H1 (cell line): ENCODE measurements around the gene NANP. TPM values are rescaled to one million over a fixed set of nuclear protein-coding genes. Genes with fewer than 3 reads are reported as not detected.

Experiments used
- CTCF ChIA-PET: fragments of 300-600 bp; sonication (Branson Sonifier 250); formaldehyde crosslinking; loops from one replicate; lab custom pipeline; 2021; ENCODE audit not compliant: partially characterized antibody; lab: Charles Lee
- POLR2A ChIA-PET: fragments of 300-600 bp; sonication (Branson Sonifier 250); formaldehyde crosslinking; loops from one replicate; lab custom pipeline; 2021; ENCODE audit warnings: inconsistent platforms; ENCODE audit not compliant: partially characterized antibody; lab: Charles Lee
- DNase-seq, 2 experiments: peaks; one replicate each; pipeline versions ENCODE4 v3.0.0 to v3.0.0-alpha.2; 2010 to 2022; ENCODE audit warnings: low spot score in 2 of 2, low read depth in 1 of 2, mixed read lengths in 1 of 2
- FAIRE-seq: peaks from 2 replicates; lab custom pipeline; 2011; peaks lifted over from hg19 to GRCh38; lab: Jason Lieb, UNC
- H2AFZ ChIP-seq: 2 replicates; pipeline ENCODE4 v1.8.1; 2012; ENCODE audit warnings: low read length, inconsistent platforms
- H2AK5ac ChIP-seq: 2 replicates; pipeline ENCODE4 v1.6.1; 2013; ENCODE audit warnings: low read depth, low read length
- H2BK120ac ChIP-seq: replicated peaks from 2 replicates; pipeline ENCODE3; 2013; ENCODE audit warnings: low read depth, low read length, inconsistent platforms
- H2BK12ac ChIP-seq: 2 replicates; pipeline ENCODE4 v1.6.1; 2013; ENCODE audit warnings: low read depth, low read length
- H2BK15ac ChIP-seq: 2 replicates; pipeline ENCODE4 v1.6.1; 2013; ENCODE audit warnings: low read length
- H2BK20ac ChIP-seq: 2 replicates; pipeline ENCODE4 v1.6.1; 2013; ENCODE audit warnings: low read length
- H2BK5ac ChIP-seq: 2 replicates; pipeline ENCODE4 v1.6.1; 2013; ENCODE audit warnings: low read depth, low read length
- H3K14ac ChIP-seq: 2 replicates; pipeline ENCODE4 v1.6.1; 2013; ENCODE audit warnings: inconsistent platforms; ENCODE audit not compliant: insufficient read length
- H3K18ac ChIP-seq: 2 replicates; pipeline ENCODE4 v1.6.1; 2013; ENCODE audit warnings: low read length; ENCODE audit errors: extremely low read depth
- H3K23ac ChIP-seq: 2 replicates; pipeline ENCODE4 v1.6.1; 2013; ENCODE audit warnings: inconsistent platforms; ENCODE audit not compliant: insufficient read length
- H3K23me2 ChIP-seq: 2 replicates; pipeline ENCODE4 v1.6.1; 2013; ENCODE audit warnings: low read depth, low read length
- H3K27ac ChIP-seq: 2 replicates; pipeline ENCODE4 v1.6.1; 2011; ENCODE audit warnings: low read depth, low read length, inconsistent platforms
- H3K27me3 ChIP-seq, 4 experiments: replicated peaks in 1 of 4; 1 replicate in 1 of 4; 2 replicates in 3 of 4; pipeline versions ENCODE4 v1.6.1 to v1.8.1; 2011 to 2013; ENCODE audit warnings: low read length in 3 of 4, mild to moderate bottlenecking in 3 of 4, inconsistent platforms in 2 of 4, mixed read lengths in 2 of 4, moderate library complexity in 1 of 4; ENCODE audit not compliant: control insufficient read depth in 3 of 4, insufficient read depth in 3 of 4; ENCODE audit errors: extremely low read depth in 1 of 4
- H3K36me3 ChIP-seq, 4 experiments: 2 replicates each; pipeline versions ENCODE4 v1.6.1 to v1.8.1; 2011 to 2013; ENCODE audit warnings: mild to moderate bottlenecking in 4 of 4, low read length in 3 of 4, moderate library complexity in 2 of 4, control low read depth in 1 of 4, inconsistent platforms in 1 of 4; ENCODE audit not compliant: insufficient read depth in 4 of 4, control insufficient read depth in 2 of 4
- H3K4ac ChIP-seq: replicated peaks from 2 replicates; pipeline ENCODE3; 2013; ENCODE audit warnings: low read length, low read depth, mixed read lengths, inconsistent platforms; ENCODE audit not compliant: insufficient read length
- H3K4me1 ChIP-seq, 4 experiments: replicated peaks in 1 of 4; 1 replicate in 1 of 4; 2 replicates in 3 of 4; pipeline versions ENCODE4 v1.6.1 to v1.8.1; 2011 to 2013; ENCODE audit warnings: low read length in 3 of 4, inconsistent platforms in 2 of 4, mixed read lengths in 1 of 4; ENCODE audit not compliant: insufficient read depth in 4 of 4, control insufficient read depth in 3 of 4
- H3K4me2 ChIP-seq, 2 experiments: 2 replicates each; pipeline versions ENCODE4 v1.6.1 to v1.8.1; 2011 to 2013; ENCODE audit warnings: low read depth in 2 of 2, low read length in 2 of 2, control low read depth in 1 of 2, inconsistent platforms in 1 of 2, mild to moderate bottlenecking in 1 of 2; ENCODE audit not compliant: insufficient read depth in 1 of 2
- H3K4me3 ChIP-seq, 4 experiments: fragments of 200-600, 300-600 bp in 1 of 4; sonication (generic), shearing (Covaris generic), sonication (Bioruptor Twin) in 1 of 4; 2 replicates each; pipeline versions ENCODE4 v1.5.1 to v1.8.1; 2011 to 2016; ENCODE audit warnings: low read length in 4 of 4, low read depth in 3 of 4, control low read depth in 2 of 4, inconsistent platforms in 2 of 4, mild to moderate bottlenecking in 2 of 4, mixed read lengths in 1 of 4, moderate library complexity in 1 of 4; ENCODE audit not compliant: insufficient read depth in 2 of 4; ENCODE audit errors: extremely low read depth in 1 of 4
- H3K56ac ChIP-seq: replicated peaks from 2 replicates; pipeline ENCODE3; 2013; ENCODE audit warnings: low read depth, mild to moderate bottlenecking, mixed read lengths, low read length, inconsistent platforms; ENCODE audit not compliant: insufficient read length
- H3K79me1 ChIP-seq: 2 replicates; pipeline ENCODE4 v1.6.1; 2013; ENCODE audit warnings: low read depth, low read length, control low read depth
- H3K79me2 ChIP-seq, 2 experiments: 2 replicates each; pipeline versions ENCODE4 v1.6.1 to v1.8.1; 2012 to 2013; ENCODE audit warnings: low read length in 2 of 2, mild to moderate bottlenecking in 2 of 2, inconsistent platforms in 1 of 2; ENCODE audit not compliant: insufficient read depth in 2 of 2, control insufficient read depth in 1 of 2
- H3K9ac ChIP-seq, 4 experiments: replicated peaks in 1 of 4; 1 replicate in 1 of 4; 2 replicates in 3 of 4; pipeline versions ENCODE4 v1.6.1 to v1.8.1; 2011 to 2013; ENCODE audit warnings: low read depth in 3 of 4, low read length in 3 of 4, control low read depth in 2 of 4, mild to moderate bottlenecking in 2 of 4, moderate library complexity in 2 of 4, inconsistent platforms in 1 of 4; ENCODE audit errors: extremely low read depth in 1 of 4
- H3K9me3 ChIP-seq, 2 experiments: 2 replicates each; pipeline versions ENCODE4 v1.6.1 to v1.8.1; 2012 to 2013; ENCODE audit warnings: mild to moderate bottlenecking in 2 of 2, moderate library complexity in 2 of 2, control low read depth in 1 of 2, inconsistent platforms in 1 of 2, low read depth in 1 of 2, low read length in 1 of 2, mixed read lengths in 1 of 2; ENCODE audit not compliant: insufficient read depth in 2 of 2
- H4K20me1 ChIP-seq, 2 experiments: replicated peaks in 1 of 2; 2 replicates each; pipeline versions ENCODE3 to v1.8.1; 2011 to 2013; ENCODE audit warnings: inconsistent platforms in 2 of 2, low read length in 2 of 2, mild to moderate bottlenecking in 1 of 2; ENCODE audit not compliant: insufficient read depth in 2 of 2, control insufficient read depth in 1 of 2
- H4K5ac ChIP-seq: 2 replicates; pipeline ENCODE4 v1.6.1; 2013; ENCODE audit warnings: low read length, low read depth, mixed read lengths, inconsistent platforms; ENCODE audit not compliant: insufficient read length
- H4K8ac ChIP-seq: 2 replicates; pipeline ENCODE4 v1.8.0; 2013; ENCODE audit warnings: mild to moderate bottlenecking, moderate library complexity, low read length, inconsistent platforms; ENCODE audit not compliant: insufficient read depth; ENCODE audit errors: extremely low read depth
- H4K91ac ChIP-seq: replicated peaks from 2 replicates; pipeline ENCODE3; 2013; ENCODE audit warnings: low read length, mixed read lengths, inconsistent platforms; ENCODE audit not compliant: insufficient read length
- CTBP2 ChIP-seq: IDR thresholded peaks from 2 replicates; pipeline ENCODE4 v1.7.0; 2011; ENCODE audit warnings: borderline replicate concordance, mild to moderate bottlenecking, moderate library complexity, mixed read lengths, low read length; ENCODE audit not compliant: insufficient read depth, insufficient read length
- HDAC2 ChIP-seq, 2 experiments: fragments of 300-600 bp in 1 of 2; sonication (generic) in 1 of 2; IDR thresholded peaks; 2 replicates each; pipeline ENCODE4 v1.6.1; 2011 to 2012; ENCODE audit warnings: low read depth in 2 of 2, low read length in 2 of 2, mild to moderate bottlenecking in 2 of 2, moderate library complexity in 2 of 2, borderline replicate concordance in 1 of 2, inconsistent platforms in 1 of 2
- KDM1A ChIP-seq: fragments of 200-600, 300-600 bp; sonication (generic); IDR thresholded peaks from 2 replicates; pipeline ENCODE4 v1.7.1; 2016; ENCODE audit warnings: mild to moderate bottlenecking, low read length, borderline replicate concordance
- NANOG ChIP-seq: IDR thresholded peaks from 2 replicates; pipeline ENCODE4 v1.6.1; 2011; ENCODE audit warnings: low read length, low read depth, mild to moderate bottlenecking, inconsistent platforms; ENCODE audit not compliant: insufficient read depth, poor library complexity, severe bottlenecking
- POLR2AphosphoS5 ChIP-seq: IDR thresholded peaks from 2 replicates; pipeline ENCODE4 v1.6.1; 2011; ENCODE audit warnings: low read depth, low read length
- RNF2 ChIP-seq: fragments of 200-900, 300-1000 bp; sonication (generic); IDR thresholded peaks from 2 replicates; pipeline ENCODE4 v1.7.1; 2016; ENCODE audit warnings: borderline replicate concordance, low read depth, mild to moderate bottlenecking, antibody characterized with exemption, low read length; ENCODE audit not compliant: poor library complexity, severe bottlenecking; ENCODE audit errors: missing control alignments
- RXRA ChIP-seq: IDR thresholded peaks from 2 replicates; pipeline ENCODE4 v1.6.1; 2011; ENCODE audit warnings: low read depth, mild to moderate bottlenecking, low read length, moderate library complexity; ENCODE audit not compliant: insufficient read depth
- SAP30 ChIP-seq: fragments of 300-600 bp; sonication (generic); IDR thresholded peaks from 2 replicates; pipeline ENCODE4 v1.7.1; 2012; ENCODE audit warnings: low read length, moderate library complexity, mild to moderate bottlenecking, inconsistent platforms; ENCODE audit not compliant: insufficient read depth, insufficient replicate concordance
- SIRT6 ChIP-seq: IDR thresholded peaks from one replicate; pipeline ENCODE4 v1.7.1; 2012; ENCODE audit warnings: low read length, inconsistent platforms
- SIX5 ChIP-seq: IDR thresholded peaks from 2 replicates; pipeline ENCODE4 v1.6.1; 2011; ENCODE audit warnings: mild to moderate bottlenecking, low read depth, low read length
- SRF ChIP-seq: IDR thresholded peaks from 2 replicates; pipeline ENCODE4 v1.6.1; 2011; ENCODE audit warnings: mild to moderate bottlenecking, low read depth, low read length, moderate library complexity
- TEAD4 ChIP-seq: IDR thresholded peaks from 2 replicates; pipeline ENCODE4 v1.6.1; 2012; ENCODE audit warnings: low read depth, low read length, inconsistent platforms, mixed read lengths
- WGBS, 2 experiments: shearing (Covaris generic) in 1 of 2; methylation state at CpG; one replicate each; pipeline versions ENCODE4 v1.1.6 to v1.1.7; 2013 to 2015; ENCODE audit warnings: low lambda C conversion rate in 2 of 2, mixed read lengths in 2 of 2, inconsistent platforms in 1 of 2, low coverage in 1 of 2, missing lambda C conversion rate in 1 of 2; ENCODE audit not compliant: insufficient replicate concordance in 2 of 2, insufficient coverage in 1 of 2, insufficient read length in 1 of 2; ENCODE audit errors: extremely low coverage in 1 of 2, missing lambda C conversion rate in 1 of 2; 5-methylcytosine and 5-hydroxymethylcytosine counted together
- polyA plus RNA-seq, 7 experiments: library from polyadenylated mRNA; depleted of rRNA in 3 of 7; stranded (reverse) in 5 of 7; unstranded in 2 of 7; fragments of >200 nt in 5 of 7; fragments of 200-250 nt in 2 of 7; gene quantifications; 1 replicate in 5 of 7; 2 replicates in 1 of 7; 4 replicates in 1 of 7; pipeline versions ENCODE4 v1.2.1 to v1.2.3, GENCODE V29; 2011 to 2013; ENCODE audit warnings: missing spikeins in 2 of 7, mixed read lengths in 2 of 7
- total RNA-seq: library from RNA; stranded (reverse); fragmentation: NEBNext Ultra II Directional; extraction: Animal tissue kit (Norgen Biotek cat#: 25700); gene quantifications from 2 replicates; pipeline ENCODE4 v1.2.1, GENCODE V29; 2021
- TF ChIP-seq, protein P1 (sequence below): IDR thresholded peaks from 2 replicates; pipeline ENCODE4 v1.6.1; 2012; ENCODE audit warnings: inconsistent platforms

Gene NANP
- total and polyA plus RNA-seq, 2 of the 8 experiments (the other 6 are each of a cell fraction or from before 2014, with no cell fraction given): 3.8 to 6.2 TPM

DNA sequence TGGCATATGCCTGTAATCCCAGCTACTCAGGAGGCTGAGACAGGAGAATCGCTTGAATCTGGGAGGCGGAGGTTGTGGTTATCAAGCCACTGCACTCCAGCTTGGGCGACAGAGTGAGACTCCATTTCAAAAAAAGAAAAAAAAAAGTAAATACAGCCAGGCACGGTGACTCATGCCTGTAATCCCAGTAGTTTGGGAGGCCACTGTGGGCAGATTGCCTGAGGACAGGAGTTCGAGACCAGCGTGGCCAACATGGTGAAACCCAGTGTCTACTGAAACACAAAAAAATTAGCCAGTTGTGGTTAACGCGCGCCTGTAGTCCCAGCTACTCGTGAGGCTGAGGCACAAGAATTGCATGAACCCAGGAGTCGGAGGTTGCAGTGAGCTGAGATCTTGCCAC, 36.9 kb downstream of the NANP start:
- Histone ChIP-seq H4K8ac (no peak overlapping the region), H3K4me1 (0 out of 7 replicates have a peak, but pooled peaks cover 0 to 2% (median 0%) of the 10 kb centered on the region in 4 experiments), H3K4me3 (no peak overlapping the region), H4K5ac (no peak overlapping the region), H3K36me3 (no peaks in the 10 kb centered on the region), H4K20me1 (no peaks in the 10 kb centered on the region), H2BK15ac (no peak overlapping the region), H2BK20ac (no peak overlapping the region), H3K14ac (no peak overlapping the region), H2BK120ac (no peak overlapping the region), H3K79me2 (peaks cover 0 to 28% of the 10 kb centered on the region in 2 experiments; a peak in 2 of 4 replicates), H3K27me3 (no peaks in the 10 kb centered on the region), H2AFZ (no peak overlapping the region), H4K91ac (no peak overlapping the region), H3K27ac (no peak overlapping the region), H3K9ac (no peak overlapping the region), H2BK5ac (no peak overlapping the region), H2AK5ac (no peak overlapping the region), H3K4ac (no peak overlapping the region), H3K9me3 (no peaks in the 10 kb centered on the region), H3K23me2 (peaks cover 8% of the 10 kb centered on the region), H3K79me1 (peaks cover 3% of the 10 kb centered on the region; the same call in 1 of the 2 replicates), H3K23ac (no peak overlapping the region), H3K56ac (no peak overlapping the region), H2BK12ac (no peak overlapping the region), H3K18ac (no peak overlapping the region), H3K4me2 (no peak overlapping the region)
- DNase-seq (no peak), FAIRE-seq (no peak)
- POLR2A ChIA-PET: no interaction called here
- WGBS, 2 experiments: 85% methylated on average over 10 of the region's 11 CpGs; no CpG with 5 or more reads in 1 of the 2 experiments
- CTCF ChIA-PET: no interaction called here
- TF ChIP-seq SRF (no peak), HDAC2 (IDR thresholded peaks at IDR 0.05; ENCODE audit: borderline replicate concordance in 1 of 2, low read depth in 2 of 2, low read length in 2 of 2) (no peak), RNF2 (no peak), TEAD4 (no peak), RXRA (no peak), SIX5 (no peak), NANOG (no peak), CTBP2 (no peak), KDM1A (no peak), SIRT6 (no peak), POLR2AphosphoS5 (no peak), SAP30 (no peak)
- TF ChIP-seq, protein P1, sequence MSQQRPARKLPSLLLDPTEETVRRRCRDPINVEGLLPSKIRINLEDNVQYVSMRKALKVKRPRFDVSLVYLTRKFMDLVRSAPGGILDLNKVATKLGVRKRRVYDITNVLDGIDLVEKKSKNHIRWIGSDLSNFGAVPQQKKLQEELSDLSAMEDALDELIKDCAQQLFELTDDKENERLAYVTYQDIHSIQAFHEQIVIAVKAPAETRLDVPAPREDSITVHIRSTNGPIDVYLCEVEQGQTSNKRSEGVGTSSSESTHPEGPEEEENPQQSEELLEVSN: no peak
